ENCODE measurements around the gene MACROH2A2. TPM values are rescaled to one million over a fixed set of nuclear protein-coding genes. Genes with fewer than 3 reads are reported as not detected.

MACROH2A2 gene
- total and polyA plus RNA-seq, 10 of the 15 experiments (the other 5 are each of a cell fraction or from before 2014, with no cell fraction given): 0.14 to 0.24 TPM; not detected in 8

- TF ChIP-seq PRDM15 (CRISPR knock-in tag; IDR thresholded peaks at IDR 0.05) (no peak), MLLT1 (IDR thresholded peaks at IDR 0.05) (no peak), USF1 (IDR thresholded peaks at IDR 0.05; ENCODE audit: borderline replicate concordance, extremely low read length, insufficient read depth, low read depth, low read length) (no peak), BRCA1 (IDR thresholded peaks at IDR 0.05; ENCODE audit: low read depth, low read length) (no peak), SUPT20H (IDR thresholded peaks at IDR 0.05; ENCODE audit: borderline replicate concordance, control insufficient read depth, low read depth, low read length) (no peak)
Observed at GRCh38 chr10:70131560-70131937, 78.9 kb downstream of the MACROH2A2 start (continued).

Data from GM12878 (cell line).